K562 (cell line): Measurements from ENCODE around the gene LYRM7. TPM values are rescaled to one million over a fixed set of nuclear protein-coding genes. Genes with fewer than 3 reads are reported as not detected.

Experiments used
- C11orf30 ChIP-seq: fragments of 450-650 bp; IDR thresholded peaks from 2 replicates; pipeline ENCODE4 v1.6.1; 2016; ENCODE audit warnings: low read depth, mild to moderate bottlenecking
- ETV5 ChIP-seq: sonication (generic); formaldehyde crosslinking; IDR thresholded peaks from 2 replicates; pipeline ENCODE4 v1.4.0; 2020; ENCODE audit warnings: low read depth, mild to moderate bottlenecking, missing genetic modification reagents
- HDAC1 ChIP-seq, 2 experiments: fragments of 450-650 bp; IDR thresholded peaks; 2 replicates each; pipeline ENCODE4 v1.6.1; 2016 to 2017; ENCODE audit warnings: inconsistent platforms in 1 of 2, mild to moderate bottlenecking in 1 of 2, moderate library complexity in 1 of 2
- PRMT5 ChIP-seq: sonication (generic); formaldehyde crosslinking; IDR thresholded peaks from 2 replicates; pipeline ENCODE4 v1.5.0; 2020; ENCODE audit warnings: missing genetic modification reagents
- ZBTB40 ChIP-seq, 2 experiments: fragments of 450-650 bp in 1 of 2; sonication (generic) in 1 of 2; formaldehyde crosslinking in 1 of 2; IDR thresholded peaks; 2 replicates each; pipeline versions ENCODE4 v1.7.1 to v1.9.0; 2016 to 2022; ENCODE audit warnings: inconsistent platforms in 1 of 2, mild to moderate bottlenecking in 1 of 2, missing genetic modification reagents in 1 of 2
- ZNF274 ChIP-seq: IDR thresholded peaks from 2 replicates; pipeline ENCODE4 v1.6.1; 2011; ENCODE audit warnings: low read depth, mild to moderate bottlenecking, low read length, moderate library complexity, borderline replicate concordance
- polyA plus RNA-seq, 8 experiments: library from polyadenylated mRNA; depleted of rRNA in 4 of 8; stranded (reverse) in 5 of 8; unstranded in 3 of 8; fragments of >200 nt; fragmentation: Nextera tagmentation in 2 of 8; fragmentation: Illumina TruSeq in 1 of 8; extraction: Ambion mirVana in 2 of 8; extraction: Trizol in 1 of 8; gene quantifications; 2 replicates each; pipeline versions ENCODE4 v1.2.1 to v1.2.3, GENCODE V29; 2011 to 2014; ENCODE audit warnings: inconsistent platforms in 1 of 8, missing spikeins in 1 of 8
- total RNA-seq, 7 experiments: library from RNA; depleted of rRNA in 6 of 7; stranded (reverse); fragments of >200 nt in 6 of 7; fragmentation: Illumina TruSeq in 2 of 7; extraction: Trizol in 2 of 7; gene quantifications; 2 replicates each; pipeline versions ENCODE4 v1.2.1 to v1.2.3, GENCODE V29; 2011 to 2021; ENCODE audit warnings: low replicate concordance in 1 of 7
- TF ChIP-seq, protein P1 (sequence below): fragments of 250-450 bp; sonication (Bioruptor Pico); IDR thresholded peaks from 2 replicates; pipeline ENCODE4 v1.4.0; 2020

LYRM7 gene
- total and polyA plus RNA-seq, 9 of the 15 experiments (the other 6 are each of a cell fraction or from before 2014, with no cell fraction given): 16.2 to 70.1 (median 33.3) TPM

GRCh38 chr5:131170540-131171275 is at the start of gene LYRM7 (continued):
- TF ChIP-seq ETV5 (CRISPR knock-in tag) (0 out of 2 replicates have a peak, but pooled peaks have one; percentile 35), ZBTB40 (IDR thresholded peaks at IDR 0.05) (peak; percentile 98), ZBTB40 (CRISPR knock-in tag; IDR thresholded peaks at IDR 0.05) (no peak), HDAC1 (IDR thresholded peaks at IDR 0.05) (peak in 1 of 2 experiments; percentile 92; a peak in 2 of 4 replicates), PRMT5 (no peak), C11orf30 (peak; percentile 83), ZNF274 (no peak)
- TF ChIP-seq, protein P1, sequence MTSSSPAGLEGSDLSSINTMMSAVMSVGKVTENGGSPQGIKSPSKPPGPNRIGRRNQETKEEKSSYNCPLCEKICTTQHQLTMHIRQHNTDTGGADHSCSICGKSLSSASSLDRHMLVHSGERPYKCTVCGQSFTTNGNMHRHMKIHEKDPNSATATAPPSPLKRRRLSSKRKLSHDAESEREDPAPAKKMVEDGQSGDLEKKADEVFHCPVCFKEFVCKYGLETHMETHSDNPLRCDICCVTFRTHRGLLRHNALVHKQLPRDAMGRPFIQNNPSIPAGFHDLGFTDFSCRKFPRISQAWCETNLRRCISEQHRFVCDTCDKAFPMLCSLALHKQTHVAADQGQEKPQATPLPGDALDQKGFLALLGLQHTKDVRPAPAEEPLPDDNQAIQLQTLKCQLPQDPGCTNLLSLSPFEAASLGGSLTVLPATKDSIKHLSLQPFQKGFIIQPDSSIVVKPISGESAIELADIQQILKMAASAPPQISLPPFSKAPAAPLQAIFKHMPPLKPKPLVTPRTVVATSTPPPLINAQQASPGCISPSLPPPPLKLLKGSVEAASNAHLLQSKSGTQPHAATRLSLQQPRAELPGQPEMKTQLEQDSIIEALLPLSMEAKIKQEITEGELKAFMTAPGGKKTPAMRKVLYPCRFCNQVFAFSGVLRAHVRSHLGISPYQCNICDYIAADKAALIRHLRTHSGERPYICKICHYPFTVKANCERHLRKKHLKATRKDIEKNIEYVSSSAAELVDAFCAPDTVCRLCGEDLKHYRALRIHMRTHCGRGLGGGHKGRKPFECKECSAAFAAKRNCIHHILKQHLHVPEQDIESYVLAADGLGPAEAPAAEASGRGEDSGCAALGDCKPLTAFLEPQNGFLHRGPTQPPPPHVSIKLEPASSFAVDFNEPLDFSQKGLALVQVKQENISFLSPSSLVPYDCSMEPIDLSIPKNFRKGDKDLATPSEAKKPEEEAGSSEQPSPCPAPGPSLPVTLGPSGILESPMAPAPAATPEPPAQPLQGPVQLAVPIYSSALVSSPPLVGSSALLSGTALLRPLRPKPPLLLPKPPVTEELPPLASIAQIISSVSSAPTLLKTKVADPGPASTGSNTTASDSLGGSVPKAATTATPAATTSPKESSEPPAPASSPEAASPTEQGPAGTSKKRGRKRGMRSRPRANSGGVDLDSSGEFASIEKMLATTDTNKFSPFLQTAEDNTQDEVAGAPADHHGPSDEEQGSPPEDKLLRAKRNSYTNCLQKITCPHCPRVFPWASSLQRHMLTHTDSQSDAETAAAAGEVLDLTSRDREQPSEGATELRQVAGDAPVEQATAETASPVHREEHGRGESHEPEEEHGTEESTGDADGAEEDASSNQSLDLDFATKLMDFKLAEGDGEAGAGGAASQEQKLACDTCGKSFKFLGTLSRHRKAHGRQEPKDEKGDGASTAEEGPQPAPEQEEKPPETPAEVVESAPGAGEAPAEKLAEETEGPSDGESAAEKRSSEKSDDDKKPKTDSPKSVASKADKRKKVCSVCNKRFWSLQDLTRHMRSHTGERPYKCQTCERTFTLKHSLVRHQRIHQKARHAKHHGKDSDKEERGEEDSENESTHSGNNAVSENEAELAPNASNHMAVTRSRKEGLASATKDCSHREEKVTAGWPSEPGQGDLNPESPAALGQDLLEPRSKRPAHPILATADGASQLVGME: no peak
